NCI-H1417 (cell line): ENCODE data around the gene ANKS6.

Experiments
- DNase-seq, 3 experiments: peaks; one replicate each; lab custom pipeline; 2025; lab: John Stamatoyannopoulos, UW

Gene ANKS6

GRCh38 chr9:98790842-98791607 is 5.3 kb downstream of the ANKS6 start:
- peak in 2 of 3 experiments; percentile 32 to 55 for DNase-seq

GRCh38 chr9:98790134-98790841 is 6.1 kb downstream of the ANKS6 start:
- peak in 1 of 3 experiments; percentile 41 for DNase-seq

GRCh38 chr9:98789483-98790133 is 6.7 kb downstream of the ANKS6 start:
- DNase-seq = no peak

- no peak for DNase-seq
Measured at GRCh38 chr9:98787766-98788335, 8.5 kb downstream of the ANKS6 start.

GRCh38 chr9:98786750-98787510 is 9.4 kb downstream of the ANKS6 start:
- DNase-seq = no peak

- peak in 1 of 3 experiments; percentile 22 for DNase-seq
Measured at GRCh38 chr9:98784831-98785806, 11.2 kb downstream of the ANKS6 start.

- DNase-seq = no peak
Measured at GRCh38 chr9:98783518-98784226, 12.7 kb downstream of the ANKS6 start.

GRCh38 chr9:98781588-98782383 is 14.6 kb downstream of the ANKS6 start:
- DNase-seq = no peak

- no peak for DNase-seq
Measured at GRCh38 chr9:98780059-98780749, 16.2 kb downstream of the ANKS6 start.

- DNase-seq = no peak
Measured at GRCh38 chr9:98778711-98779530, 17.4 kb downstream of the ANKS6 start.

- DNase-seq = no peak
Measured at GRCh38 chr9:98778251-98778650, 18.1 kb downstream of the ANKS6 start.

- no peak for DNase-seq
Measured at GRCh38 chr9:98777618-98778017, 18.7 kb downstream of the ANKS6 start.

GRCh38 chr9:98775831-98776441 is 20.4 kb downstream of the ANKS6 start:
- DNase-seq = peak; percentile 34 to 73 (median 45)

- DNase-seq = no peak
Measured at GRCh38 chr9:98774746-98775145, 21.6 kb downstream of the ANKS6 start.

GRCh38 chr9:98773721-98774120 is 22.6 kb downstream of the ANKS6 start:
- DNase-seq = no peak

- no peak for DNase-seq
Measured at GRCh38 chr9:98772364-98773155, 23.8 kb downstream of the ANKS6 start.
